ENCODE data around the gene LRFN2. TPM values are rescaled to one million over a fixed set of nuclear protein-coding genes. Genes with fewer than 3 reads are reported as not detected.
A peak's percentile ranks its signal among the peaks of the same experiment; 100 is the strongest.

LRFN2 gene
- total RNA-seq, 8 experiments from 2014 or later: 0.10 to 5.1 (median 4.2) TPM; not detected in 1

GRCh38 chr6:40538556-40538955 lies 48.6 kb downstream of the LRFN2 start:
- 20 to 91% (median 50%) methylated on average over 1 to 8 of the region's 9 CpGs; no CpG with 5 or more reads in 5 of the 10 experiments for WGBS, 10 experiments
- no peak overlapping the region for H3K27ac ChIP-seq
- in situ Hi-C loops (cut with MboI; ENCODE audit: low pct_unique_long_range_greater_than_20kb in 2 of 9, low sequenced_read_pairs in 9 of 9, unreplicated experiment in 9 of 9): no loop called here
- H3K4me3 ChIP-seq: no peak overlapping the region
- no peak for ATAC-seq (replicated peaks in 6 of 8)
- peaks cover 35 to 41% of the 10 kb centered on the region in 2 donors for H3K4me1 ChIP-seq (replicated peaks in 1 of 2)

- Histone ChIP-seq H3K4me3 (no peak overlapping the region), H3K27ac (no peak overlapping the region), H3K4me1 (replicated peaks in 1 of 2) (peaks cover 24 to 30% of the 10 kb centered on the region in 2 donors)
- no peak for ATAC-seq (replicated peaks in 6 of 8)
- in situ Hi-C loops (cut with MboI; ENCODE audit: low pct_unique_long_range_greater_than_20kb in 2 of 9, low sequenced_read_pairs in 9 of 9, unreplicated experiment in 9 of 9): no loop called here
- 96 to 100% methylated on average over 2 to 4 of the region's 5 CpGs; no CpG with 5 or more reads in 8 of the 10 experiments for WGBS, 10 experiments
Observed at GRCh38 chr6:40537446-40537845, 49.7 kb downstream of the LRFN2 start.

- WGBS, 10 experiments: 20 to 100% (median 31%) methylated on average over 1 of the region's 3 CpGs; no CpG with 5 or more reads in 6 of the 10 experiments
- in situ Hi-C loops (cut with MboI; ENCODE audit: low pct_unique_long_range_greater_than_20kb in 2 of 9, low sequenced_read_pairs in 9 of 9, unreplicated experiment in 9 of 9): no loop called here
- ATAC-seq (replicated peaks in 6 of 8): peak in 2 of 8 experiments; percentile 25 to 87
- Histone ChIP-seq H3K27ac (no peak overlapping the region), H3K4me1 (replicated peaks in 1 of 2) (peaks cover 24 to 25% of the 10 kb centered on the region in 2 donors), H3K4me3 (no peak overlapping the region)
Observed at GRCh38 chr6:40536442-40536841, 50.7 kb downstream of the LRFN2 start.

GRCh38 chr6:40535819-40536380 lies 51.3 kb downstream of the LRFN2 start:
- 40 to 100% (median 65%) methylated on average over 1 to 5 of the region's 7 CpGs; no CpG with 5 or more reads in 2 of the 10 experiments for WGBS, 10 experiments
- in situ Hi-C loops (cut with MboI; ENCODE audit: low pct_unique_long_range_greater_than_20kb in 2 of 9, low sequenced_read_pairs in 9 of 9, unreplicated experiment in 9 of 9): no loop called here
- Histone ChIP-seq H3K4me3 (no peak overlapping the region), H3K27ac (peak overlapping the region; percentile 13 to 53), H3K4me1 (replicated peaks in 1 of 2) (peaks cover 24 to 25% of the 10 kb centered on the region in 2 donors)
- peak in 4 of 8 experiments; percentile 32 to 70 (median 55) for ATAC-seq (replicated peaks in 6 of 8)

GRCh38 chr6:40535110-40535818 lies 51.9 kb downstream of the LRFN2 start:
- Histone ChIP-seq H3K4me1 (replicated peaks in 1 of 2) (peaks cover 24 to 25% of the 10 kb centered on the region in 2 donors), H3K27ac (peak overlapping the region; percentile 13 to 53), H3K4me3 (no peak overlapping the region)
- ATAC-seq (replicated peaks in 6 of 8): peak in 5 of 8 experiments; percentile 66 to 87 (median 83)
- in situ Hi-C loops (cut with MboI; ENCODE audit: low pct_unique_long_range_greater_than_20kb in 2 of 9, low sequenced_read_pairs in 9 of 9, unreplicated experiment in 9 of 9): no loop called here
- 17 to 53% (median 39%) methylated on average over 1 to 3 of the region's 3 CpGs; no CpG with 5 or more reads in 6 of the 10 experiments for WGBS, 10 experiments

- ATAC-seq (replicated peaks in 6 of 8): no peak
- peaks cover 21 to 22% of the 10 kb centered on the region in 2 donors for H3K4me1 ChIP-seq (replicated peaks in 1 of 2)
- 35 to 100% (median 81%) methylated on average over 2 to 7 of the region's 7 CpGs for WGBS, 10 experiments
- in situ Hi-C loops (cut with MboI; ENCODE audit: low pct_unique_long_range_greater_than_20kb in 2 of 9, low sequenced_read_pairs in 9 of 9, unreplicated experiment in 9 of 9): no loop called here
- H3K4me3 ChIP-seq: no peak overlapping the region
- H3K27ac ChIP-seq: no peak overlapping the region
Observed at GRCh38 chr6:40532349-40533000, 54.7 kb downstream of the LRFN2 start.

- 0 to 71% (median 50%) methylated on average over 1 to 5 of the region's 5 CpGs; no CpG with 5 or more reads in 3 of the 10 experiments for WGBS, 10 experiments
- ATAC-seq (replicated peaks in 6 of 8): peak in 2 of 8 experiments; percentile 42 to 52
- in situ Hi-C loops (cut with MboI; ENCODE audit: low pct_unique_long_range_greater_than_20kb in 2 of 9, low sequenced_read_pairs in 9 of 9, unreplicated experiment in 9 of 9): no loop called here
- Histone ChIP-seq H3K27ac (no peak overlapping the region), H3K4me1 (replicated peaks in 1 of 2) (peaks cover 6% of the 10 kb centered on the region in 2 donors), H3K4me3 (no peak overlapping the region)
Observed at GRCh38 chr6:40529919-40530318, 57.2 kb downstream of the LRFN2 start.

- ATAC-seq (replicated peaks in 6 of 8): peak in 1 of 8 experiments; percentile 34
- 0 to 85% (median 59%) methylated on average over 1 to 4 of the region's 4 CpGs; no CpG with 5 or more reads in 2 of the 10 experiments for WGBS, 10 experiments
- H3K4me3 ChIP-seq: no peak overlapping the region
- peaks cover 10 to 12% of the 10 kb centered on the region in 2 donors for H3K4me1 ChIP-seq (replicated peaks in 1 of 2)
- no peak overlapping the region for H3K27ac ChIP-seq
- in situ Hi-C loops (cut with MboI; ENCODE audit: low pct_unique_long_range_greater_than_20kb in 2 of 9, low sequenced_read_pairs in 9 of 9, unreplicated experiment in 9 of 9): no loop called here
Observed at GRCh38 chr6:40529040-40529439, 58.1 kb downstream of the LRFN2 start.

GRCh38 chr6:40528051-40528450 lies 59.1 kb downstream of the LRFN2 start:
- peaks cover 17 to 19% of the 10 kb centered on the region in 2 donors for H3K4me1 ChIP-seq (replicated peaks in 1 of 2)
- no peak overlapping the region for H3K27ac ChIP-seq
- in situ Hi-C loops (cut with MboI; ENCODE audit: low pct_unique_long_range_greater_than_20kb in 2 of 9, low sequenced_read_pairs in 9 of 9, unreplicated experiment in 9 of 9): no loop called here
- ATAC-seq (replicated peaks in 6 of 8): no peak
- WGBS, 10 experiments: 64 to 100% (median 85%) methylated on average over 1 to 4 of the region's 5 CpGs; no CpG with 5 or more reads in 2 of the 10 experiments
- H3K4me3 ChIP-seq: no peak overlapping the region

GRCh38 chr6:40526036-40526435 lies 61.1 kb downstream of the LRFN2 start:
- ATAC-seq (replicated peaks in 6 of 8): no peak
- in situ Hi-C loops (cut with MboI; ENCODE audit: low pct_unique_long_range_greater_than_20kb in 2 of 9, low sequenced_read_pairs in 9 of 9, unreplicated experiment in 9 of 9): no loop called here
- WGBS, 10 experiments: 54 to 90% (median 70%) methylated on average over 1 to 4 of the region's 6 CpGs; no CpG with 5 or more reads in 1 of the 10 experiments
- no peak overlapping the region for H3K4me3 ChIP-seq
- peaks cover 23 to 31% of the 10 kb centered on the region in 2 donors for H3K4me1 ChIP-seq (replicated peaks in 1 of 2)
- H3K27ac ChIP-seq: no peak overlapping the region

GRCh38 chr6:40524797-40525585 lies 62.2 kb downstream of the LRFN2 start:
- WGBS, 10 experiments: 15 to 75% (median 46%) methylated on average over 2 to 4 of the region's 6 CpGs; no CpG with 5 or more reads in 2 of the 10 experiments
- peak in 7 of 8 experiments; percentile 25 to 82 (median 58) for ATAC-seq (replicated peaks in 6 of 8)
- no peak overlapping the region for H3K4me3 ChIP-seq
- peaks cover 24 to 38% of the 10 kb centered on the region in 2 donors for H3K4me1 ChIP-seq (replicated peaks in 1 of 2)
- H3K27ac ChIP-seq: peak overlapping the region in 1 of 2 donors; percentile 25
- in situ Hi-C loops (cut with MboI; ENCODE audit: low pct_unique_long_range_greater_than_20kb in 2 of 9, low sequenced_read_pairs in 9 of 9, unreplicated experiment in 9 of 9): no loop called here

- no peak overlapping the region for H3K27ac ChIP-seq
- WGBS, 10 experiments: 17 to 64% (median 48%) methylated on average over 1 to 4 of the region's 5 CpGs; no CpG with 5 or more reads in 4 of the 10 experiments
- H3K4me3 ChIP-seq: no peak overlapping the region
- in situ Hi-C loops (cut with MboI; ENCODE audit: low pct_unique_long_range_greater_than_20kb in 2 of 9, low sequenced_read_pairs in 9 of 9, unreplicated experiment in 9 of 9): no loop called here
- peaks cover 25 to 38% of the 10 kb centered on the region in 2 donors for H3K4me1 ChIP-seq (replicated peaks in 1 of 2)
- ATAC-seq (replicated peaks in 6 of 8): no peak
Observed at GRCh38 chr6:40523505-40524172, 63.5 kb downstream of the LRFN2 start.
